Stimulated activated CD4-positive, alpha-beta T cell treated with anti-CD3 and anti-CD28 coated beads, Interleukin-4, amount 100 ng/mL, for 48 hours (primary cell): Measurements from ENCODE around the gene HS2ST1.
"Not testable (repeated sequence)": the region's sequence is repeated elsewhere in the genome, so short reads cannot be mapped to it uniquely, and the experiment has no call there.

Experiments
- DNase-seq, 2 donors: peaks; one replicate each; pipeline ENCODE4 v3.0.0-alpha.2; 2020; ENCODE audit warnings: low read depth in 2 of 2

Gene HS2ST1

DNA sequence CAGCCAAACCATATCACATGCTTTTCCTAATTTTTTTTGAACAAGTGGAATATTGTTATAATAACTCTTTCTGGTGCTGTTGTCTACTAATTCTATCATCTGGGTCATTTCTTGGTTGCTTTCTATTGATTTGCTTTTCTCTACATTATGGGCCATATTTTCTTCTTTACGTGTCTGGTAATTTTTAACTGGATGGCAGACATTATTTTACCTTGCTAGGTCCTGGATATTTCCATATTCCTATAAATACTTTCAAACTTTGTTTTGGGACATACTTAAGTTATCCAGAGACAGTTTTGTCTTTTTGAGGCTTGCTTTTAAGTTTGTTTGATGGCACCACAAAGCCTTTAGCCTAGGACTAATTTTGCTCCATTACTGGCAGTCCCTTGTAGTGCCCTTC is 11.3 kb downstream of the HS2ST1 start:
- no peak for DNase-seq

DNA sequence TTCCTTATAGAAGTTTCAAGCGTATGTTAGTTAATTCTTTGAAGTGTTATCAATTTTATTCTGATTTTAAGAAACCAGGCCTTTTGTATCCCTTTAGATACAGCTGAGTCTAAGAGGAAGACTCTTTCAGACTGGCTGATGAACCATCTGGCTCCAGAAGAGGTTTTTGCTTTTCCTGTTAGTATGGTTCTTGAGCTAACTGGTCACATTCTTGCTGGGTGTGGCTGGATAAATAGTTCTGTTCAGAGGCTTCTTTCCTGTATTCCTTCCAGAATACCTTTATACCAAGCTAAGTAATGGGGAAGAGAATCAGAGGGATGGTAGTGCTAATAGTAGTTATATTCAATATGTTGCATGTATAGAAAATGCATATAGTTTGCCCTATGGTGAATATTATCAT is 12.4 kb downstream of the HS2ST1 start:
- no peak for DNase-seq

DNA sequence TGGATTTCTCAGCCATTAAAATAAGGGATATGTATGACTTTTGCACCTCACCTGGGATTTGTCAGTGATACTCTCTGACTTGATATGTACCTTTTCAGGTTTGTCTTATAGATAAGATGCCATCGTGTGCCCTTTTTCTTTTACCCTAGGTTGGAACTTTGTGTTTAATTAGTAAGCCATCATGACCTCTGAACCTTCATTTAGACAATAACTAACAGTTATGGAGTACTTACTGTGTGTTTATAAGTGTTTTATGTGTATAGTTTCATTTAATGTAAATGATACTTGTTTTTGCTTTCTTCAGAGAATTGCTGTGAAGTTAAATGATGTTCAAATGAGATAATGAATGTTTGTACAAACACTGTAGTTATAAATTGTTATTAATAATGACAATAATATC is 14.4 kb downstream of the HS2ST1 start:
- DNase-seq = no peak

DNA sequence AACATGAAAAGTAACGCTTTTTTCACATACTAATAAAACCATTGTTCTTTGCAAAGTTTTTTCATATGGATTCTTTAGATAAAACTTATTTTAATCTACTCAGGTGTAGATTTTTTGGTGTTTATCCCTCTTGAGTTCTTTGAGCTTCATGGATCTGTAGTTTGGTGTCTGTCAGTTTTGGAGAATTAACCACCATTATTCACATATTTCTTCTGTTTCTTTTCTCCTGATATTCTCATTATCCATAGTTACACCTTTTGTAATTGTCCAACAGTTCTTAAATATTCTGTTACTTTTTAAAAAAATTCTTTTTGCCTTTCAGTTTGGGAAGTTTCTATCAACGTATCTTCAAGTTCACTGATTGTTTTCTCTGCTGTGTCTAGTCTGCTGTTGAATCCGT is 18.6 kb downstream of the HS2ST1 start:
- no peak for DNase-seq

DNA sequence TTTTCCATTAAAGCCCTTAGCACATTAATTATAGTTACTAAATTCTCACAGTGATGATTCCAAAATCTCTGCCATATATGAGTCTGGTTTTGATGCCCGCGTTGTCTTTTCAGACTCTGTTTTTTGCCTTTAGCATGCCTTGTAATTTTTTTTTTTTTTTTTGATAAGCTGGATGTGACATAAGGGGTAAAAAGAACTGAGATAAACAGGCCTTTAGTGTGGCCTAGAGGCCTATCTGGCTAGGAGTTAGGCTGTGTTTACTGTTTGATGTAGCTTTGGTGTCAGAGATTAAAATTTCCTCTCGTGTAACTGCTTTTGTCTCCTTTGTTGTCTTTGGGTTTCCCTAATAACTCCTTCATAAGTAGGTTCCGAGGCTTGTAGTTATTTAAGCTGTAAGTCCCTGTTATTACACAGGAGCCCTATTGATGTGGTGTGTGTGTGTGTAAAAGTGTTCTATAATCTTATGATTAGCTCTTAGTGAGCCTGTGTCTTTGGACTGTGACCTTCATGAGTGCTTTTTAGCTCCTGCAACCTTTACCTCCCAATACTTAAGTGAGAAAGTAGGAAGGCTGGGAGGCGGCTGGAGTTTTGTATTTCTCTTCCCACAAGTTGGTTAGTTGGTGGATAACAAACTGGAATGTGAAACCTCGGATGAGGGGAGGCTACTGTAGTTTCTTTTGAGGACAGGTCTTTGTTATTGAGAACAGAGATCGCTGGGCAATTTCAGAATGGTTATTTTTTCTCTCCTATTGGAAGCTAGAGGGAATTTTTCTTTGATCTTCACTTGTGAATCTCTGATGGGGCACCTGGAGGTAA is 19.3 kb downstream of the HS2ST1 start:
- no peak for DNase-seq

DNA sequence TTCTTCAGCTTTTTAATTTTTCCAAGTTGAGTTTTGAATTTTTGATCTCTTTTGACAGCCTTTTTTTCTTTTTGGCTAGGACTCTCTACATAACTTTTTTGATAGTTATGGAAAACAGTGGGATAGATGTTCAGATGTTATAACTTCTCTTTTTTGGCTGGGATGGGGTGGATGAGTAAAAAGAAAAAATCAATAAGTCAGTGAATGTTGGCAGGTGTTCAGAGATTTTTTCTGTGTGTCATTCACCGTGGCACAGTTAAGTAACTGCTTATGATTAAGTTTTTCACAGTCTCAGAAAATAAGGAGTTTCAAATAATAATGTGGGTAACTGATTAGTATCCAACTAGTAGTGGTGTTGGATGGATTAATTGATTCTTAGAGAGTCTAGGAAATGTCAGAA is 24.0 kb downstream of the HS2ST1 start:
- DNase-seq = no peak

DNA sequence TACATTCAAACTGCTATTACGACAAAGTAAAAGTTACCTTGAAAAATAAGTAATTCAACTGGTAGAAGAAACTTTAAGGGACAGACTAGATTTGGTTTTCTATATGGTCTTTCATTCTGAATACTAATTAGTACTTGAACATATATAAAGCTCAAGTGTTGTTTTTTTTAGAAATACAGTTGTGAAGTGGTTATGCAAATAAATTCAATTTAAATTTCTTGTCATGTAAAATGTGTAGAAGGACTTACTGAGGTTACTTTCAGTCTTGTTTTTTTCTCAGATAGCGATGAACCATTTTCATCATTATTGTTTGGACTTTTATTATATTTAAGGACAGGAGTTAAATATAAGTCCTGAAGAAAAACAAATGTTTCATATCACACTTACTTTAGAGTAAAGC is 24.4 kb downstream of the HS2ST1 start:
- DNase-seq = no peak

DNA sequence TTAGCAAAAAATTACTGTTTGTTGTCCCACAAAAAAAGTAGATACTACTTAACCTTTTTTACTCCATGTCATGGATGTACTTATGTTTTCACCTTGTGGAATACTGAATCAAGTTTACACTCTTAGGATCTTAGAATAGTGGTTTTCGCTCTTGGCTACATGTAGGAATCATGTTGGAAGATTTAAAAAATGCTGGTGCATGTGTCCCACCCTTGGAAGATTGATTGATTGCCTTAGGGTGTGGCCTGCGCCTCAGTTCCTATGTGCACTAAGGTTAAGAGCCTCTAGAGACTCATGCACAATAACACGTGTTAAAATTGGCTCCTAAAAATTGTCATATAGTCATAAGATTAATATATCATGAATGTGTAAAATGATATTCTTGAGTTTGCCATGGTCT is 25.0 kb downstream of the HS2ST1 start:
- DNase-seq = no peak

DNA sequence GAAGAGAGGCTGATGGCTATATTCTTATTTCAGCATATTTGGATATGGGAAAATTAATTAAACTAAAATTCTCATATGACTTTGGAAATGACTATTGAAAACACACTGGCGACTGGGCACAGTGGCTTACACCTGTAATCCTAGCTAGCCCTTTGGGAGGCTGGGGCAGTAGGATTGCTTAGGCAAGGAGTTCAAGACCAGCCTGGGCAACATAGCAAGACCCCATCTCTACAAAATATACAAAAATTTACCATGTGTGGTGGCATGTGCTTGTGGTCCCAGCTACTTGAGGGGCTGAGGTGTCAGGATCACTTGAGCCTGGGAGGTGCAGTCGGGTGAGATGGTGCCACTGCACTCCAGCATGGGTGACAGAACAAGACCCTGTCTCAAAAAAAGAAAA is 26.2 kb downstream of the HS2ST1 start:
- no peak for DNase-seq

DNA sequence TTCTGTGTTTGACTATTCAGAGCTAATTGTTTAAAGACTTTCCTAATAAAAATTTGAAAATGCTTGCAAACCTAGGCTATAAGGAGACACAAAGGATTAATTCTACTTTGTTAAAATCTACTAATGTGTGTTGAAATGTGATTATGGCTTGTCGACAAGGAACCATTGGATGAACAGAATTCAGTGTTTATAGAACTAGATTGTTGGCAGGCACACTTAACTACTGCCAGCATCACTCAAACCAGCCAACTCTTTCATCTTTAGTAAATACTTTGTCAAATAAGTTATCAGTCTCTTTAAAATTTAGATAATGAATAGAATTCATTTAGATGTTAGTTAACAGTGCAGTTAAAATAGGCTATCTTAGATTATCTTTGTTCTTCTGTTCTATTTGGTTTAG is 27.6 kb downstream of the HS2ST1 start:
- DNase-seq = no peak

DNA sequence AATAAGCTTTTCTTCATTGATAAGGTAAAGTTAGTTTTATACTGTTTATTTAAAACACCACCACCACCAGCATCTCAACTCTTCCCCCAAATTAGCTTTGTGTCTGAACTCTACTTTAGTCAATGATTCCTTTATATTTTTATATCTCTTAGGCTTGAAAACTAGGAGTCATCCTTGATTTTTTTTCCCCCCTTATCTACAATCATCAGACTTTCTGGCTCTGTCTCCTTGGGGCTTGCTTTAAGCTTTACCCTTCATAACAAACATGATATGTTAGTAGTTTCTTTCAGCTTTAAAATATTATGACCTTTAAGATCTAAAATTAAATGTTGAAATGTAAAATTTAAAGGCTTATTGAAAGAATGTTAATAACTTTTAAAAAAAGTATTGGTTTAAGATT is 28.3 kb downstream of the HS2ST1 start:
- no peak for DNase-seq

DNA sequence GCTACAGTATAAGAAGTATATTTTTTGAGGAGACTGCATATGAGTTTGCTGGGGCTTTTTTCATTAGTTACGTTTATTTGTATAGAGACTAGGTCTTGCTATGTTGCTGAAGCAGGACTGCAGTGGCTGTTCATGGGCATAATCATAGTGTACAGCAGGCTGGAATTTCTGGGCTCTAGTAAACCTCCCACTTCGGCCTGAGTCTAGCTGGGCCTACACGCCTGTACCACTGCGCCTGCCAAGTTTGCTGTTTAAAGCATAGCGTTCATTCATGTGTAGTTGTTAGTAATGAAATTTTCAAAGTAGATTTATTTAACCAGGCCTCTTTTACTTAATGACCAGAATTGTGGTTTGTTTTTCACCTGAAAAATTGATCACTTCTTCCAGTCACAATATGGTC is 33.8 kb downstream of the HS2ST1 start:
- DNase-seq = no peak

DNA sequence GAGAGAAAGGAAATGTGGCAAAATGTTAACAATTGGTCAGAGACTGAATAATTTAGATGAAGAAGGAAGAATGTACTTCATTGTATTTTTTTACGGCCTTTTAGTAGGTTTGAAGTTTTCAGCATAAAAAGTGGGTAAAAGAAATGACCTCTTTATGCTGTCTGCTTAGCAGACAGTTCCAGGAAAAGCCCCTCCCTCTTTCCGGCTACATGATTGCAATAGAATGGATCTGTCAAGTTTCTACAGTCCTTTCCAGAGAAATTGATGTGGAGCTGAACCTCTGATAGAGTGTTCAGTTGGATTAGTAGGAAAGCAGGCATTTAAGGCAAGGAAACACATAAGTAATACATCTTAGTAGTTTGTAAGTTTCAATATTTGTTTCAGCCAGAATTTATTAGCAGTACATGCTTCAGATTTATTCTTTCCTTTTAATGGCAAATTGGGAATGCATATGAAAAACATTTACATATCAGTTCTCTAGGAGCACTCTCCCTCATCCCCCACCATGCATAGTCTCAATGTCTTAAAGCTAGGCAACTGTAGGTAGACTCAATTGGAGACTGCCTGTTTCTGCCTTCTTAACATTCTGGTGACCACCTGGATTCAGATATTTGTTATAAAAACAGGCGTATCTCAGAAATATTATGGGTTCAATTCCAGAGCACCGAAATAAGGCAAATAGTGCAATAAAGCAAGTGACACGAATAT is 36.4 kb downstream of the HS2ST1 start:
- no peak for DNase-seq

DNA sequence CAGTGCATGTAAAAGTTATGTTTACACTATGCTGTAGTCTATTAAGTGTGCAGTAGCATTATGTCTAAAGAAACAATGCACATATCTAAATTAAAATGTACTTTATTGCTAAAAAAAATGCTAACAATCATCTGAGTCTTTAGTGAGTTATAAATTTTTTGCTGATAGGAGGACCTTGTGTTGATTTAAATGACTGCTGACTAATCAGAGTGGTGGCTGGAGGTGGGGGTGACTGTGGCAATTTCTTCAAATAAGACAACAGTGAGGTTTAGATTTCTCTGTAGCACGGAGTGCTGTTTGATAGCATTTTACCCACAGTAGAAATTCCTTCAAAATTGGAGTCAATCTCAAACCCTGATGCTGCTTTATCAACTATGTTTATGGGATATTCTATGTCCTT is 37.0 kb downstream of the HS2ST1 start:
- no peak for DNase-seq

DNA sequence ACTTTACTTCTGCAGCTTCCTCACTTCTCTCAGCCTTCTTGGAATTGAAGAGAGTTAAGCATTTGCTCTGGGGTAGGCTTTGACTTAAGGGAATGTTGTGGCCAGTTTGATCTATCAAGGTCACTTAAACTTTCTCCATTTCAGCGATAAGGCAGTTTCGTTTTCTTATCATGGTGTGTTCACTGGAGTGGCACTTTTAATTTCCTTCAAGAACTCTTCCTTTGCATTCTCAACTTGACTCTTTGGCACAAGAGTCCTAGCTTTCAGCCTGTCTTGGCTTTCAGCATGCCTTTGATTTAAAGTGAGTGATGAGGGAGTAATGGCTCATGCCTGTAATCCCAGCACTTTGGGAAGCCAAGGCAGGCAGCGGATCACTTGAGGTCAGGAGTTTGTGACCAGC is 38.7 kb downstream of the HS2ST1 start:
- DNase-seq = no peak

DNA sequence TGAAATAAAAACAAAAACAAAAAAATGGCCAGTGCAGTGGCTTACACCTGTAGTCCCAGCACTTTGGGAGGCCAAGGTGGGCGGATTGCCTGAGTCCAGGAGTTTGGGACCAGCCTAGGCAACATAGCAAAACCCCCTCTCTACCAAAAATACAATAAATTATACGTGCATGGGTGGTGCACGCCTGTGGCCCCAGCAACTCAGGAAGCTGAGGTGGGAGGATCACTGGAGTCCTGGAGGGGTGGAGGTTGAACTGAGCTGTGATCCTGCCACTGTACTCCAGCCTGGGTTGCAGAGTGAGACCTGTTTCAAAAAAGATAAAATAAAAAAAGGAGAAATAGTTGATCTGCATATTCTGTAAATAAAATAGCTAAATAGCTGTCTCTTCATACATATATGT is 41.2 kb downstream of the HS2ST1 start:
- DNase-seq = no peak

DNA sequence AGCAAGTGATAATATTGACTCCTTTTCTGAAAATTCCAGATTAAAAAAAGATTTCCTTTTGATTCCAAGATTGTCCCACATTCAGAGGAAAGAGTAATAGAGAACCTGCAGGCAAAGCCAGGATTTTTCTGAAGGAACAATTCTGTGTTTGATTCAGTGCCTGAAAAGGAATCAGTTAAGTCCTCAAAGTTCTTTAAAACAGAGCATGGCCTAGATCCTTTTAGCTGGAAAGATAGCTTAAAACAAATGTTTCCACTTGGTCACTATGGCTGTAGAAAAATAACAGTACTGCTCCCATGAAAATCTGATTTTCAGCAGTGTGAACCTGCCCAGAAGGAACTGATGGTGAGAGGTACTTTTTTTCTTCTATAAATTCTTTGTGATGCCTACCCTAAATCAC is 41.8 kb downstream of the HS2ST1 start:
- no peak for DNase-seq

DNA sequence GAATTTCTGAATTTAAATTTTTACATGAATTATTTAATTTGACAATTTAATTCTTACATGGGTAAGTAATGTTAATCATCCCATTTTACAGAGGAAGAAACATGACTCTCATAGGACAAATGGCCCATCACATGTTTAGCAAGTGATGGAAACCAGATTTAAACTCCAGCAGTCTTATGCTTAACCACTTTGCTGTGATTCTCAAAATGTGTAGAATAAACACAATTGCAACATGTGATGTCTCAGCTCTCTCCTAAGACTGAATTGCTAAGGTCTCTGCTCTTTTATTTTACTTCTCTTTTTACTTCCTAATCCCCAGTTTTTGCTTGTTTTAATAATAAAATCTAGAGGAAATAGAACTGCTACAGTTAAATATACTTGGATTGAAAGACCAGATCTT is 42.8 kb downstream of the HS2ST1 start:
- no peak for DNase-seq

DNA sequence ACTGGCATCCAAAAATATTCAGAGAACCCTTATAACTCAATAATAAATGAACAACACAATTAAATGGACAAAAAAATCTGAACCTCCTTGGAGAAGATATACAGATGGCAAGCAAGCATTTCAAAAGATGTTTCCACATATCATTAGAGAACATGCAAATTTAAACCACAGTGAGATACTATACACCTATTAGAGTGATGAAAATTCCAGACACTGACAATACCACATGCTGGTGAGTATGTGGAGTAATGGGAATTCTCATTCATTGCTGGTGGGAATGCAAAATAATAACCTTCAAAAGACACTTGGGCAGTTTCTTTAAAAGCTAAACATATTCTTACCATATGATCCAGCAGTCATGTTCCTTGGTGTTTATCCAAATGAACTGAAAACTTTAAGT is 46.1 kb downstream of the HS2ST1 start:
- no peak for DNase-seq

DNA sequence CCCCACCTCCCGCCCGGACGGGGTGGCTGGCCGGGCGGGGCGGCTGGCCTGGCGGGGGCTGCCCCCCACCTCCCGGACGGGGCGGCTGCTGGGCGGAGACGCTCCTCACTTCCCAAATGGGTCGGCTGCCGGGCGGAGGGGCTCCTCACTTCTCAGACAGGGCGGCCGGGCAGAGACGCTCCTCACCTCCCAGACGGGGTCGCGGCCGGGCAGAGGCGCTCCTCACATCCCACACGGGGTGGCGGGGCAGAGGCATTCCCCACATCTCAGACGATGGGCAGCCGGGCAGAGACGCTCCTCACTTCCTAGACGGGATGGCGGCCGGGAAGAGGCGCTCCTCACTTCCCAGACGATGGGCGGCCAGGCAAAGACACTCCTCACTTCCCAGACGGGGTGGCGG is 49.4 kb downstream of the HS2ST1 start:
- DNase-seq = not testable (repeated sequence)

DNA sequence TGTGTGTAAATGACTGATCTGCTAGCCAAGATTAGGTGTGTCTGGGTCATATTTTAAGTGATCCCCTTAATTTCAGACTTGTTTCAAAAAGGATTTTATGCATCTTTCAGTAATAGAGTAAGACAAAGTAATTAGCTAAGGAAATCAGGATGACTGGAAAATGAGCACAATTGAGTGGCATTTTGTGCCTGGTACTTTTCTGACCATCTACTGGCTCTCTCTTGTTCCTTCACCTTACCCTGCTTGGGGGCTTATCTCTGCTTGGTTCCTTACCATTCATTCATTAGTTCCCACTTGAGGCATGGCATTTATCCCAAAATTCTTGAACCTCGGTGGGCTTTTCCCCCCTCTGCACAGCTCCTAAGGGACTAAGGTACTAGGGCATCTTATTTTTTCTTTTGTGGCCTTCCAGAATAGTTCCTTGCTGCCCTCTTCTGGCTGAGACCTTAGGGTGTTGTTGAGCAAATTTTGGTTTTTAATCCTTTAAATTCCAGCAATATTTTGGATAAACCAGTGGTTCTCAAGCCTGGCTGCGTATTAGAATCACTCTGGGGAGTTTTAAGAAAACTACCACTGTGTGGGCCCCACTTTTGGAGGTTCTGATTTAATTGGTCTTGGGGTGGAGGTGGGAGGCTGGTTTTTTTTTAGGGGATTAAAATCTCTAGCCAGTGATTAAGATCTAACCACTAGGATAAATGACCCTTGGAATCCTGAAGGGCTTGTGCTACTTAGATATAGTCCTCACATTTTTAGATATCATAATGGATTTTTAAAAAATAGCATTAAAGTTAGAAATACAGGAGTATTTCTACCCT is 50.8 kb downstream of the HS2ST1 start:
- DNase-seq = no peak

DNA sequence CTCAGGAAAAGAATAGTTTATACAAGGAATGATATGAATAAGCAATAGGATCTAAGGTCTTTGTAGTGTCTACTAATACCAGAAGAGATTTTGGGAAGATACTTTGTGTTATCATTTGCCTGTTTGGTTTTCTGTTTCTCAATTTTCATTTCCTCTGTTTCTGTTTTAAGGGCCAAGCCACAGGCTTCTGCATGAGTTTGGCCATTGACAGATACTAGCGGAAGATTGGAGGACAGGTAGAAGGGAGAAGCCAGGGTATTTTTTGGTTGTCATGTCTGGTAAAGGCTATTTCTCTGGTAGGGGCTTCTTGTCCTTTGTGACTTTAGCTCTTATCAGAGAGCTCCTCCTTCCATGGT is 51.4 kb downstream of the HS2ST1 start:
- DNase-seq = no peak

DNA sequence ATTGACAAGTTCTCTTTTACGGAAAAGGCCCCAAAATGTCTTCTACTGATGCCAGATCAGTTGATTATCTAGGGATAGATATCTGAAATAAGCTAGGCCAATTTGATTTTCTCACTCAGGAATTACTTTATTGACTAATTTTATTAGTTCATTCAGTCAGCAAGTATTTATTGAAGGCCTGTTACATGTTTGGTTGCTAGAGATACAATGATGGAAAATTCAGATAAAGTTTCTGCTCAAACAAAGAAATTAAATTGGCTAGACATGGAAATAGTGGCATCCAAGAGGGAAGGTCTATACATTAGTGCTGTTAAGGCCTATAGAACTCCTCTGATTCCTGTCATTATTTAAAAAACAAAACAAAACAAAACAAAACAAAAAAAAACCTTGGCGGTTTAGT is 56.5 kb downstream of the HS2ST1 start:
- DNase-seq = no peak
